HUES6 (cell line): ENCODE measurements around the gene PALS2.
A peak's percentile ranks its signal among the peaks of the same experiment; 100 is the strongest.

ENCODE experiments used
- H3K27ac ChIP-seq: 2 replicates; pipeline ENCODE4 v1.7.0; 2013; ENCODE audit warnings: low read depth, mild to moderate bottlenecking, low read length, inconsistent platforms
- H3K27me3 ChIP-seq: 2 replicates; pipeline ENCODE4 v1.6.1; 2013; ENCODE audit warnings: low read length; ENCODE audit not compliant: control insufficient read depth, insufficient read depth
- H3K36me3 ChIP-seq: 2 replicates; pipeline ENCODE4 v1.6.1; 2013; ENCODE audit warnings: low read length; ENCODE audit not compliant: control insufficient read depth, insufficient read depth
- H3K4me1 ChIP-seq: 2 replicates; pipeline ENCODE4 v1.6.1; 2013; ENCODE audit warnings: low read length; ENCODE audit not compliant: control insufficient read depth, insufficient read depth
- H3K4me3 ChIP-seq: 2 replicates; pipeline ENCODE4 v1.5.1; 2013; ENCODE audit warnings: low read depth, low read length
- H3K9ac ChIP-seq: one replicate; pipeline ENCODE4 v1.6.1; 2013; ENCODE audit warnings: mild to moderate bottlenecking, low read length
- H3K9me3 ChIP-seq: 2 replicates; pipeline ENCODE4 v1.6.1; 2013; ENCODE audit warnings: low read depth, low read length; ENCODE audit not compliant: control insufficient read depth, insufficient read depth

The PALS2 gene

DNA sequence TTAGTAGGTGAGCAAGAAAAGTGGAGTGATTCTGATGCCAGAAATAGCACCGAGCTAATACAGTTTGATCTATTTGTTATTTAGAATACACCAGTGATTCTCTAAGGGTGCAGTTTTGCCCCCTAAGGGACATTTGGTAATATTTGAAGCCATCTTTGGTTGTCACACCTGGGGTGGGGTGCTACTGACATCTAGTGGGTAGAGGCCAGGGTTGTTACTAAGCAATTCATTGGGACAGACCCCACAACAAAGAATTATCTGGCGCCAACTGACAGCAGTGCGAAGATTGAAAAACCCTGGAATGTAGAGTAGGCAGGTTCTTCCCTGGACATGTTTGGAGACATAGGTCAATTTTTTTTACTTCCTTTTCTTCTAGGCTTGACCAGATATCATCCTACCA lies 14.6 kb downstream of the PALS2 start:
- Histone ChIP-seq H3K27me3 (no peaks in the 10 kb centered on the region), H3K27ac (no peak overlapping the region), H3K9ac (no peak overlapping the region), H3K36me3 (no peaks in the 10 kb centered on the region), H3K4me3 (no peak overlapping the region), H3K4me1 (peaks cover 6% of the 10 kb centered on the region; the same call in 1 of the 2 replicates), H3K9me3 (no peaks in the 10 kb centered on the region)

- H3K9me3 ChIP-seq: no peaks in the 10 kb centered on the region; the same call in 1 of the 2 replicates
- H3K27me3 ChIP-seq: no peaks in the 10 kb centered on the region
- H3K9ac ChIP-seq: no peak overlapping the region
- H3K4me1 ChIP-seq: peaks cover 6% of the 10 kb centered on the region; the same call in 1 of the 2 replicates
- no peak overlapping the region for H3K4me3 ChIP-seq
- peaks cover 10% of the 10 kb centered on the region; the same call in 1 of the 2 replicates for H3K36me3 ChIP-seq
- no peak overlapping the region for H3K27ac ChIP-seq
Measured at GRCh38 chr7:24591152-24591551, 17.9 kb downstream of the PALS2 start.

- no peak overlapping the region for H3K27ac ChIP-seq
Measured at GRCh38 chr7:24595671-24596418, 22.6 kb downstream of the PALS2 start.

DNA sequence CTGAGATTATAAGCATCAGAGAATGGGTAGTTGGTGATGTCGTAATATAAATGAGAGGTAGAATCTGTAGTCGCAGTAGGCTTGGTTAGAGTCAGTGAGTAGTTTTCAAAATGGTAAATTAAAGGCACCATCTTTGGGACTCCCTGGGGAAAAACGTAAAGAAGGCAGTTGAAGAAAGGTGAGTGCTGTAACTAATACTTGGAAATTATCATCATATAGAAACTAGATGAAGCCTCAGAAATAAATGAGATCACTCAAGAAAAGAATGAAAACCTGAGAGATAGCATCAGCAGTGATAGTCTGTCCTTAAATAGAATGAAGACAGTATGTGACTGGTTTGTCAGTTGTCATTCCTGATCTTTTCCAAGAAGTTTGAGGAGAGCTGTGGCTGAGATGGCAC lies 23.8 kb downstream of the PALS2 start:
- no peak overlapping the region for H3K4me3 ChIP-seq
- H3K9me3 ChIP-seq: peaks cover 2% of the 10 kb centered on the region; the same call in 1 of the 2 replicates
- no peak overlapping the region for H3K9ac ChIP-seq
- no peaks in the 10 kb centered on the region for H3K4me1 ChIP-seq
- H3K27ac ChIP-seq: no peak overlapping the region
- no peaks in the 10 kb centered on the region for H3K27me3 ChIP-seq
- H3K36me3 ChIP-seq: peaks cover 13% of the 10 kb centered on the region; the same call in 1 of the 2 replicates

More at GRCh38 chr7:24595671-24596418, 22.6 kb downstream of the PALS2 start:
- Histone ChIP-seq H3K9me3 (no peaks in the 10 kb centered on the region; the same call in 1 of the 2 replicates), H3K4me1 (no peaks in the 10 kb centered on the region), H3K4me3 (no peak overlapping the region), H3K36me3 (peaks cover 13% of the 10 kb centered on the region; the same call in 1 of the 2 replicates), H3K9ac (no peak overlapping the region), H3K27me3 (no peaks in the 10 kb centered on the region)

DNA sequence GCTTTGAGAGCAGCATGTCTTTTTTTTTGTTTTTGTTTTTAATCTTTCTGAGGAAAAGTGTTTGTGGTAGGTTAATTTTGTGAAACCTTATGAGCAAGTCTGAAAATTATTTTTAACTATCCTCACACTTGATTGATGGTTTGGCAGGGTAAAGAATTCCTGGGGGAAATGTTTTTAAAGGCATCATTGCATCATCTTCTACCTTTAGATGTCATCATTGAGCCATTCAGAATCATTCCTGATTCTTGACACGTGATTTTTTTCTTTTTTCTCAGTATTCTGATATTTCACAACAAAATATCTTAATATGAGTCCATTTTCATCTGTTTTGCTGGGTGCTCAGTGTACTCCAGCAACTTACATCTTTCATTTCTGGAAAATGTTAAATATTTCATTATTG lies 28.3 kb downstream of the PALS2 start:
- Histone ChIP-seq H3K4me1 (no peaks in the 10 kb centered on the region), H3K36me3 (peaks cover 2% of the 10 kb centered on the region; the same call in 1 of the 2 replicates), H3K9ac (no peak overlapping the region), H3K27ac (no peak overlapping the region), H3K4me3 (no peak overlapping the region), H3K9me3 (peaks cover 12% of the 10 kb centered on the region), H3K27me3 (no peaks in the 10 kb centered on the region)

DNA sequence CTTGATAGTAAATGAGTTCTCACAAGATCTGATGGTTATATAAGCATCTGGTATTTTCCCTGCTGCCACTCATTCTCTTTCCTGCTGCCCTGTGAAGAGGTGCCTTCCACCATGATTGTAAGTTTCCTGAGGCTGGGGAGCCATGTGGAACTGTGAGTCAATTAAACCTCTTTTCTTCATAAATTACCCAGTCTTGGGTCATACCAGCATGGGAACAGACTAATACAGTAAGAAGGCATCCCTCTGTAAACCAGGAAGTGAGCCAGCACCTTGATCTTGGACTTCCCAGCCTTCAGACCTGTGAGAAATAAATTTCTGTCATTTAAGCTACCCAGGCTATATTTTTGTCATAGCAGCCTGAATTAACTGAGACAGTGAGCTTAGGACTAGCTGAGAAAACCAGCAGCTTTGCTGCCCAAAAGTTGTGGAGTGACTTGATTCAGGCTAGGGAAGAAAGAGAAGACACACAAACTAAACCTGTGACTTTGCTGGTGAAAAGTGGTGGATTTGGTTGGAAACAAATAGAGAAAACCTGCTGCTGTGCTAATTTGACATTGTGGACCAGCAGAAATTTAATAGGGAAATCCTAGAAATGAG lies 29.7 kb downstream of the PALS2 start:
- Histone ChIP-seq H3K36me3 (peaks cover 2% of the 10 kb centered on the region; the same call in 1 of the 2 replicates), H3K9ac (no peak overlapping the region), H3K27ac (no peak overlapping the region), H3K27me3 (no peaks in the 10 kb centered on the region), H3K4me1 (no peaks in the 10 kb centered on the region), H3K4me3 (no peak overlapping the region), H3K9me3 (peaks cover 12% of the 10 kb centered on the region)

DNA sequence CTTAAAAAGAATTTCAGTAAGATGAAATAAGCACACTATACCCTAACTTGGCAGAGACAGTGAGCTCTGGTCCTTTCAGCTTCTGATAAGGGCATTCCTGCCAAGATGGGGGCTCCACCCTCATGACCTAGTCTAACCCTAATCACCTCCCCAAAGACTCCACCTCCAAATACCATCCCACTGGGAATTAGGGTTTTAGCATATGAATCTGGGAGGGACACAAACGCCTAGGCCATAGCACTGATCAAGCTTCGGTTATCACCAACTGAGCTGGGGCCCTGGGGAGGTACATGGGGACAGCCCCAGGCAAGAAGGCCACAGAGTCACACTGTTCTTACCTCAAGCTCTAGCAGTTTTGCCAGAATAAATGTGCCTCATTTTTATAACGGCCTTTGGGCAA lies 31.4 kb downstream of the PALS2 start:
- no peaks in the 10 kb centered on the region; the same call in 1 of the 2 replicates for H3K36me3 ChIP-seq
- no peak overlapping the region for H3K9ac ChIP-seq
- H3K27ac ChIP-seq: no peak overlapping the region
- H3K9me3 ChIP-seq: peaks cover 12% of the 10 kb centered on the region
- H3K4me3 ChIP-seq: no peak overlapping the region
- no peaks in the 10 kb centered on the region for H3K27me3 ChIP-seq
- H3K4me1 ChIP-seq: peaks cover 8% of the 10 kb centered on the region

- Histone ChIP-seq H3K27ac (no peak overlapping the region), H3K36me3 (no peaks in the 10 kb centered on the region), H3K9ac (no peak overlapping the region), H3K27me3 (no peaks in the 10 kb centered on the region), H3K4me3 (no peak overlapping the region), H3K4me1 (peaks cover 20% of the 10 kb centered on the region), H3K9me3 (no peaks in the 10 kb centered on the region; the same call in 1 of the 2 replicates)
Measured at GRCh38 chr7:24608504-24608903, 35.3 kb downstream of the PALS2 start.

DNA sequence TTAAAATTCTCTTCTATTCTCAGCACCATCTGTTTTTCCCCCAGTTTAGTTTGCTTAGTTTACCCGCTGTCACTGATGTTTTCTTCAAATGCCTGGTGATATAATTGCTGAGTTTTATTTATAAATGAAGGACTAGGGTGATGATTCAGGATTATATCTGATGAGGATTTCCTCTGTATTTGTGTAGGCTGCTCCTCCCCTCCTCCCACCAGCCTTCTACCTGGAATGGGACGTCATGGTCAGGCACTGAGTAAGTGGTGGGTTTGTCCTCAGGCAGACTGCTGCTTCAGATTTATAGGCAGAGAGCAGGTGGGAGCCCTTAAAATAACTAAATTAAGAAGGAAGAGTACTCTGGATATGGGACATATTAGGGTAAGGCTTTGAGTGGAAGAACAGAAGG lies 35.8 kb downstream of the PALS2 start:
- H3K4me1 ChIP-seq: peaks cover 20% of the 10 kb centered on the region
- peak overlapping the region; percentile 14; the same call in 1 of the 2 replicates for H3K4me3 ChIP-seq
- no peaks in the 10 kb centered on the region; the same call in 1 of the 2 replicates for H3K9me3 ChIP-seq
- no peak overlapping the region for H3K9ac ChIP-seq
- H3K27me3 ChIP-seq: no peaks in the 10 kb centered on the region
- H3K27ac ChIP-seq: no peak overlapping the region; the same call in 1 of the 2 replicates
- no peaks in the 10 kb centered on the region for H3K36me3 ChIP-seq

GRCh38 chr7:24609570-24609969 lies 36.3 kb downstream of the PALS2 start:
- Histone ChIP-seq H3K27ac (no peak overlapping the region), H3K9ac (no peak overlapping the region), H3K36me3 (no peaks in the 10 kb centered on the region), H3K4me1 (peaks cover 20% of the 10 kb centered on the region), H3K27me3 (no peaks in the 10 kb centered on the region), H3K9me3 (no peaks in the 10 kb centered on the region; the same call in 1 of the 2 replicates), H3K4me3 (peak overlapping the region; percentile 14; the same call in 1 of the 2 replicates)

- Histone ChIP-seq H3K36me3 (no peaks in the 10 kb centered on the region), H3K9me3 (no peaks in the 10 kb centered on the region; the same call in 1 of the 2 replicates), H3K4me3 (no peak overlapping the region), H3K9ac (no peak overlapping the region), H3K4me1 (peaks cover 20% of the 10 kb centered on the region), H3K27me3 (no peaks in the 10 kb centered on the region), H3K27ac (no peak overlapping the region)
Measured at GRCh38 chr7:24611130-24611529, 37.9 kb downstream of the PALS2 start.
